Stimulated activated CD8-positive, alpha-beta memory T cell treated with anti-CD3 and anti-CD28 coated beads, Interleukin-15, amount 100 ng/mL, for 1 hour (primary cell): ENCODE results near the gene EEF1G.
"Not testable (repeated sequence)": the region's sequence is repeated elsewhere in the genome, so short reads cannot be mapped to it uniquely, and the experiment has no call there.

ENCODE experiments used
- DNase-seq: peaks from one replicate; pipeline ENCODE4 v3.0.0-alpha.2; 2020; ENCODE audit warnings: low read depth

Gene EEF1G

GRCh38 chr11:62554387-62555167, 19.1 kb downstream of the EEF1G start:
- no peak for DNase-seq

GRCh38 chr11:62553839-62554361, 19.8 kb downstream of the EEF1G start:
- no peak for DNase-seq

GRCh38 chr11:62553080-62553838, 20.4 kb downstream of the EEF1G start:
- no peak for DNase-seq

GRCh38 chr11:62552485-62553079, 21.1 kb downstream of the EEF1G start:
- DNase-seq, result no peak

- DNase-seq, result not testable (repeated sequence)
Measured at GRCh38 chr11:62550478-62550877, 23.2 kb downstream of the EEF1G start.

GRCh38 chr11:62548545-62549335, 25.0 kb downstream of the EEF1G start:
- DNase-seq, result no peak

GRCh38 chr11:62547691-62548281, 25.9 kb downstream of the EEF1G start:
- DNase-seq, result no peak

- DNase-seq, result no peak
Measured at GRCh38 chr11:62546929-62547625, 26.6 kb downstream of the EEF1G start.

GRCh38 chr11:62546244-62546928, 27.3 kb downstream of the EEF1G start, which contains the start of gene AHNAK:
AHNAK (minus strand) TSS chr11:62546806; CDS start chr11:62536098, 10,708 bp downstream.
- DNase-seq, result no peak

GRCh38 chr11:62545437-62546243, 28.1 kb downstream of the EEF1G start:
- DNase-seq, result no peak

- no peak for DNase-seq
Measured at GRCh38 chr11:62544581-62545436, 28.9 kb downstream of the EEF1G start.

- no peak for DNase-seq
Measured at GRCh38 chr11:62543680-62544444, 29.8 kb downstream of the EEF1G start.

GRCh38 chr11:62542750-62543567, 30.7 kb downstream of the EEF1G start:
- DNase-seq, result no peak

- DNase-seq, result no peak
Measured at GRCh38 chr11:62542111-62542745, 31.5 kb downstream of the EEF1G start.

- DNase-seq, result no peak
Measured at GRCh38 chr11:62540804-62541701, 32.6 kb downstream of the EEF1G start.
